Suppressor macrophage treated with lipopolysaccharide for 4 hours (primary cell): ENCODE results near the gene FYB1.
A peak's percentile ranks its signal among the peaks of the same experiment; 100 is the strongest.

Experiments used
- DNase-seq: peaks from one replicate; pipeline ENCODE4 v3.0.0-alpha.2; 2020

Gene FYB1

GRCh38 chr5:39116344-39117170 lies 102.8 kb downstream of the FYB1 start:
- no peak for DNase-seq

- DNase-seq: no peak
Measured at GRCh38 chr5:39115644-39116343, 103.6 kb downstream of the FYB1 start.

- no peak for DNase-seq
Measured at GRCh38 chr5:39114155-39114554, 105.2 kb downstream of the FYB1 start.

GRCh38 chr5:39113354-39113953 lies 105.9 kb downstream of the FYB1 start:
- DNase-seq: no peak

- DNase-seq: no peak
Measured at GRCh38 chr5:39109606-39110005, 109.8 kb downstream of the FYB1 start.

GRCh38 chr5:39108987-39109386 lies 110.4 kb downstream of the FYB1 start:
- no peak for DNase-seq

- no peak for DNase-seq
Measured at GRCh38 chr5:39107350-39107749, 112.0 kb downstream of the FYB1 start.

GRCh38 chr5:39106322-39106721 lies 113.0 kb downstream of the FYB1 start:
- DNase-seq: peak; percentile 15

GRCh38 chr5:39104221-39104620 lies 115.1 kb downstream of the FYB1 start:
- no peak for DNase-seq

GRCh38 chr5:39102684-39103155 lies 116.6 kb downstream of the FYB1 start:
- no peak for DNase-seq

GRCh38 chr5:39100851-39101396 lies 118.4 kb downstream of the FYB1 start:
- peak; percentile 74 for DNase-seq

GRCh38 chr5:39100301-39100850 lies 119.0 kb downstream of the FYB1 start:
- no peak for DNase-seq

- DNase-seq: peak; percentile 12
Measured at GRCh38 chr5:39099831-39100230, 119.5 kb downstream of the FYB1 start.

- DNase-seq: no peak
Measured at GRCh38 chr5:39093352-39093751, 126.0 kb downstream of the FYB1 start.

GRCh38 chr5:39092581-39093351 lies 126.6 kb downstream of the FYB1 start:
- no peak for DNase-seq

GRCh38 chr5:39091940-39092580 lies 127.3 kb downstream of the FYB1 start:
- no peak for DNase-seq

- DNase-seq: no peak
Measured at GRCh38 chr5:39083968-39084367, 135.4 kb downstream of the FYB1 start.

GRCh38 chr5:39082995-39083394 lies 136.4 kb downstream of the FYB1 start:
- no peak for DNase-seq

GRCh38 chr5:39080597-39081204 lies 138.7 kb downstream of the FYB1 start:
- peak; percentile 86 for DNase-seq

- DNase-seq: no peak
Measured at GRCh38 chr5:39080168-39080567, 139.2 kb downstream of the FYB1 start.

GRCh38 chr5:39079147-39079546 lies 140.2 kb downstream of the FYB1 start:
- DNase-seq: no peak
